ENCODE measurements around the gene NEK5.
"Not testable (repeated sequence)": the region's sequence is repeated elsewhere in the genome, so short reads cannot be mapped to it uniquely, and the experiment has no call there.

Gene NEK5, protein sequence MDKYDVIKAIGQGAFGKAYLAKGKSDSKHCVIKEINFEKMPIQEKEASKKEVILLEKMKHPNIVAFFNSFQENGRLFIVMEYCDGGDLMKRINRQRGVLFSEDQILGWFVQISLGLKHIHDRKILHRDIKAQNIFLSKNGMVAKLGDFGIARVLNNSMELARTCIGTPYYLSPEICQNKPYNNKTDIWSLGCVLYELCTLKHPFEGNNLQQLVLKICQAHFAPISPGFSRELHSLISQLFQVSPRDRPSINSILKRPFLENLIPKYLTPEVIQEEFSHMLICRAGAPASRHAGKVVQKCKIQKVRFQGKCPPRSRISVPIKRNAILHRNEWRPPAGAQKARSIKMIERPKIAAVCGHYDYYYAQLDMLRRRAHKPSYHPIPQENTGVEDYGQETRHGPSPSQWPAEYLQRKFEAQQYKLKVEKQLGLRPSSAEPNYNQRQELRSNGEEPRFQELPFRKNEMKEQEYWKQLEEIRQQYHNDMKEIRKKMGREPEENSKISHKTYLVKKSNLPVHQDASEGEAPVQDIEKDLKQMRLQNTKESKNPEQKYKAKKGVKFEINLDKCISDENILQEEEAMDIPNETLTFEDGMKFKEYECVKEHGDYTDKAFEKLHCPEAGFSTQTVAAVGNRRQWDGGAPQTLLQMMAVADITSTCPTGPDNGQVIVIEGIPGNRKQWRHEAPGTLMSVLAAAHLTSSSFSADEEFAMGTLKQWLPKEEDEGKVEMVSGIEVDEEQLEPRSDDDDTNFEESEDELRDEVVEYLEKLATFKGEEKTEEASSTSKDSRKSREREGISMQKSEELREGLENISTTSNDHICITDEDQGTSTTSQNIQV

DNA sequence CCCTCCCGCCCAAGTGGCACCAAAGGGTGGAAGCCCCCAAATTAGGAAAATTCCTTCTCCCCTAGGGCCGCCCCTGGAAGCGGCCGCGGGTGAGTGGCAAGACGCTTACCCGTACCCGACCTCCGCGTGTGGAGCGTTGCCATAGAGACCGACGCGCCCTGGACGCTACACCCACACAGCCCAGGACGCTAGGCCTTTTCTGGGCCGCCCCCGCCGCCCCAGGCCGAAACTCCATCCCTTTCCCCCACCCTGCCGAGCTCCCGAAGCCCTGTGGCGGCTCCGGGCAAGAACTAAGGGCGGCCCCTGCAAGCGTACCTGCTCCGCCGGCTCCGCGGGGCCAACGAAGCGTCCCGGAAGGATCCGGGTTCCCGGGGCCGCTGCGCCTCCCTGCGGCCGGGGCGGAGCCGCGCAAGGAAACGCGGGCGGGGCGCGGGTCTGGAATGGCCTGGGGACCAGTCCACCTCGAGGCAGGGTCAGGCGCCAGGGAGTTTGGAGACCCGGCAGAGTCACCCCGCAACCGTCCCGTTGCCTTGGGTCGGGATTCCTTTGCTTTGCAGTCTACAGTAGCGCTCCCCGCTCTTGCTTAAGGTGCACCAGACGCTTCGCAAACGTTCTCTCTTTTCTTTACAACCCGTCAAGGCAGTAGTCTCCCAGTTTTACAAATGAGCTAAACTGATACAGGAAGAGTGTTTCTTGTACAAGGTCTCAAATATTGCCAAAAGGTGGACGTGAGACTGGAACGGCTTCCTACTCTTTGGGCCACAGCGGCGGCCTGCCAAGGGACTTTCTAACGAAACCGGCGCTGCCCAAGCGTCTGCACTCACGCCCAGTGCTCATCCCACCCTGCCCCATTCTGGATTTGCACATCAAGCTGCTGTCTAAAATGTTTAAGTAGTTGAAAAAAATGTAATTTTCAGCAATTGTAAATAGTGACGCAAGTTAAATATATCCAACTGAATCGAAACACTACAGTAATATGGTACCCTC lies at the start of gene NEK5:
TSS of gene NEK5 (minus strand) at position 360 of the 987 bp plus-strand sequence. CDS start 1,591 bp downstream, outside the sequence.
- no peak for DNase-seq

DNA sequence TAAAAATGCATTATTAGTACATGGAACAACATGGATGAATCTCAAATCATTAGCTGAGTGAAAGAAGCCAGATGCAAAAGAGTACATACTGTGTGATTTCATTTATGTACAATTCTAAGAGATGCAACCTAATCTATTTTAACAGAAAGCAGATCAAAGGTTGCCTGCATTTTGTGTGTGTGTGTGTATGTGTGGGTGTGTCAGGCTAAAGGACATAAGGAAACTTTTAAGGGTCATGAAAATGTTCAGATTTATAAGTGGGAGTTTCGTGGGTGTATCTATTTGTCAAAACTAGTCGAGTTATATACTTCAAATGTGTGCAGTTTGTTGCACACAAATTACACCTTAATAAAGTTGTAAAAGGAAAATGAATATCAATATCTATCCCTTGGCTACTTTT lies 48.4 kb upstream of the NEK5 start:
- no peak for DNase-seq

DNA sequence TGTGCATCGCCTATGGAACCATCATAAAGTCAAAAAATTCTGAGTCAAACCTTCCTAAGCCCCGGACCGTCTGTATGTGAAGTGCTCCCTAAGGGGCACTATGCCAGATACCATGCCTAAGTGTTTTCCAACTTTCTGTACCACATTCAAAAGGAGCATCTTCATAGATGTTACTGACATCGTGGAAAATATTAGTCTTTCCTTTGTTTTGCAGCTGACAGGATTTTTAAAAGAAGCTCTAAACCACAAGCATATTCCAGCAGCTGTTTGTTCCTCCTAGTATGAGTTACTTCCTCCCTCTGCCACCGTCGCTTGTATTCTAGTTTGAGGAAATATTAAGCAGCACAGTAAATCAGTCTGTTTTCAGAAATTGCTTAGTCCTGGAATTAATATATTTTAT lies 45.1 kb upstream of the NEK5 start:
- not testable (repeated sequence) for DNase-seq

DNA sequence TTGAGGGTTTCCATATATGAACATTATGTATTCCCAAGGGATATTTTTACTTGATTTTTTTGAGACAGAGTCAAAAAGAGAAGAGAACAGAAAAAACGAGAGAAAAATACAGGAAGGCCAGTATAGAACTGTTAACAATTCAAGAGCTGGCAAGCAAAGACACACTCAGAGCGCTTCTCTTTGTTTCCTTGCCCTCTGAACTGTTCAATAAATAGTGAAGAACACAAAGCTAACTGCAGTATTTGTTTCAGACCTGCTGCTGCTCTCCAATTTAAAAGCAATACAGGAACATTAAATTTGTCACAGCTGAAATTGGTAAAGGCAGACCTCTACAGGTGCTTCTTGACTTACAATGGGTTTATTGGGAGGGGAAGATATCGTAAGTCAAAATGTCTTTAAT lies 44.5 kb upstream of the NEK5 start:
- DNase-seq: no peak

DNA sequence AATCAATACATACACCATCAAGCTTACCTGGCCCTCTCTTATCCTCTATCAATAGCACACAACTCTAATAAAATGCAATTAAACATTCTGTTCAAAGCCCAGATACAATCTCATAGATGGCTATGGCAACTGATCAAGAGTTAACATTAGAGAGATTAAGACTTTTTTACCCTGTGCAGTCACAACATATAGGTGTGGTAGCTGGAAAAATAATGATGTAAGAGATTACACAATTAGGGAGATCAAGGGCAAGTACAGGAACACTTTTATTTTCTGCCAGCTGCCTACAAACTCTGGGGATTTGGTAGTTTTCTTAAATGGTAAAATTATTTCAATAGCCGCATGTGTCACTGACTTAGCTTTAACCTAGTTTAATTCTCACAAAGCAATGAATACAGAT lies 42.8 kb upstream of the NEK5 start:
- not testable (repeated sequence) for DNase-seq

DNA sequence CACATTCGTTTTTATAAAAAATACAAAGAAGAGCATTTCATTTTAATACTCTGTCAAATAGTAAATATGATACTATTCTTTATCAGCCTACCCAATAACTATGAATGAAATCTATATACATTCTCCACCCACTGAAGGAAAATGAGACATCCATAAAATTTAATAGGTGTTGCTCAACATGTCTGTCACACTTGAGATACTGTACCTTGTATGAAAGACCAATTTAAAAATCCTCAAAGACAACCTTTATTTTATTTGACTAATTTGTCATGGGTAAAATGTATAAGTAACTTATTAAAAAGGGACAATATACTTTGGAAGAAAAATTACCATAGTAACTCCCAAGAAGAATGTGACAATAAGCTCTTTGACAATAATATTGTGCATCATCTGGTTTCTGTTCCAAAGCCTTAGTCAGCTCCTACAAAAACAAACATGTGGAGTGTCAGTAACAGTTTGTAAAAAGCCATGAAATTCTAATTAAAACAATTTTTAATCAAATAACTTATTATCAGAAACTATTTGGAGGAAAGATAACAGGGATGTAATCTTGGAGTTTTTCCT lies 42.0 kb upstream of the NEK5 start:
- DNase-seq: not testable (repeated sequence)

DNA sequence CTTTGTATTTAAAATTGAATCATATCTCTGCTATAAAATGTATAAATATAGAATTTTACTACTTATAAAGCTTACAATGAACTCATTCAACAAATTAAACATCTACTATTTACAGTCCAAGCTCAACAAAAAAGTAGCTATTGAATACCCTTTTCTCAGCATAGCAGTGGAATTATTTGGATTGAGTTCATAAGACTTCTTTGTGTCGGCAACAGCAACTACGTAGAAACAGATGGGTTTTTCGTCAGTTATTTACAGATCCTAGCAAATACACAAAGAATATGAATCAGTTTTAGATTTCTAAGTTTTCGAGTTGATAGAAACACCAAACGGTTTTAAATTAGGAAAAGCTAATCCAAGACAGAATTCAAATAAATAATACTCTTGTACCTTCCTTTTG lies 41.0 kb upstream of the NEK5 start:
- no peak for DNase-seq

DNA sequence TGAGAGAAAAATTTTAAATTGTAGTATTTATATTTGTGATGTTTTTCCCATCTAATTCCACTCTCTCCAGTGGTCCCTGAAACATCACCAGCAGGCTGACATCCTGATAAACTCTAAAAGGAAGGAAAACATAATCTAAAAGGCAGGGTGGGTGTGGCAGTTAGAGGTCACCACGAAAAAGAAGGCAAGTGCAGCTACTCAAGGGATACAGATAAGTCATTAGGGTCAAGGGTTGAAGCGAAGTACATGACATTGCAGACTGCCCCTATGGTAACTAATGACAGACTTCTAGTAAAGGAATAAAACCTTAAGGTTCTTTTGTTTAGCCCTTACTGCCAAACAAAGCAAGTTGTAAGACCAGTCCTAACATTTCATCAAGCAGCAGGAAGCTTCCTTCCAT lies 36.5 kb upstream of the NEK5 start:
- no peak for DNase-seq

DNA sequence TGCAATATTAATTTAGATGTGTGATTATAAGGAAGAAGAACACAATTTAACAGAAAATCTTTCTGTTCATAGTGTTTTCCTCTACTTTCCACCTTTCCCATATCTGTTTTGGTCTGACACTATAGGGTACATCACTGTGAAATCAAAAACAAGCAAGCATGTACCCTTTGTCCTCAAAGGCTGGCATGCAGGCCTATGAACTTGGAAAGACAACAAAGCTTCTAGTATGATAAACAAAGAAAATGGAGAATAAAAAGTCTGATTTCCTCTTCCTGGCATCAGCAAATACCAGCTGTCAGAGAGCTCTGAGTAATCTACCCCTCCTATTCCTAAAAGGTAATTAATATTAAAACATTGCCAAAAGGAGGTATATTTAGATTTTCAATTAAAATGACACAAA lies 36.1 kb upstream of the NEK5 start:
- no peak for DNase-seq

DNA sequence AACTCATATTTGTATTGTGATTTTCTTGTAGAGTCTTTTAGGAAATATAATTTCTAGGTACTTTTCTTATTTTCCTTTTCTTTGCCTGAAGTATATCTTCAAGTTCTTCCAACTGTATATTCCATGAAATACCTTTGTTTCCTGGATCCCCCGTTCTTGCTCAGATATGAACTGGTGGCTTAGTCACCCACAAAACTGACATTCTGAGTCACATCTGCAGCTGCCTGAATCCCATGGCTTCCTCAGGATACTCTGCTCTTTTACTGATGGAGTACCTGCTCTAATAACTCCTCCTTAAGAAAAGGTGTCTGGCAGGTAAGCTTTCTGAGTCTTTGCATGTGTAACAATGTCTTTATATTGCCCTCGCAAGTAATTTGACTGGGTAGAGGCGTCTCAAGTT lies 35.0 kb upstream of the NEK5 start:
- not testable (repeated sequence) for DNase-seq

DNA sequence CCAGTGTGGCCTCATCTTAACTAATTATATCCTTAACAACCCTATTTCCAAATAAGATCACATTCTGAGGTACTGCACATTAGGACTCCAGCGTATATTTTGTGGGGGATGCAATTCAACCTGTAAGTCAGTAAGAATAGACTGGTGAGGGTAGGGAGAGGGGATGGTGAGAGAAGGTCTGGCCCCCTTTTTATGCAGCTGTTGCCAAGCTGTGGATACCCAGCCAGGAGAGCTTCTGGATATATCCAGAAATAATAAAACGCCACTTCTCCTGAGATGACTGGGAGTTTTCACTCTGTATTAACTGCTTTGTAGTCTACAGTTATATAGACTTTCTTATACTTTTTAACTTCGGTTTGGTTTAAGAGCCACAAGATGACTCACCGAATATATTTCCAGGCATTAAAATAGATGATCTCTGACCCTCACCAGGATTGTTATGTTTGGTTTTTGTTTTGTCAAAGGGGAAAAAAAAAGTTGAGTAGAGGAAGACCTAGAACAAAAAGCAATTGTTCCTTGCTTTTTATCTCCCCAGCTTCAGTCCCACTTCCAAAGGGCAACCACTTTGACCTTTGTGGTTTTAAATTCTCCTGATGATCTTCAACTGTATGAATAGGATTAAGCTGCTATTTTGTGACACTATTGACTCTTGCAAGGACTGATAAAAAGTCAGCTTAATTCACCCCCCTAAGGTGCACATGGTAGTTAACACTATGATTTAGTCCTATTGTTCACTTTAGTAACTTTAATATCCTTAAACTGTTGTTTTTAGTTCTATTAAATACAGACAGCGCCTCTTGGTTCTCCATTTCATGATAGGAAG lies 33.6 kb upstream of the NEK5 start:
- DNase-seq: no peak

DNA sequence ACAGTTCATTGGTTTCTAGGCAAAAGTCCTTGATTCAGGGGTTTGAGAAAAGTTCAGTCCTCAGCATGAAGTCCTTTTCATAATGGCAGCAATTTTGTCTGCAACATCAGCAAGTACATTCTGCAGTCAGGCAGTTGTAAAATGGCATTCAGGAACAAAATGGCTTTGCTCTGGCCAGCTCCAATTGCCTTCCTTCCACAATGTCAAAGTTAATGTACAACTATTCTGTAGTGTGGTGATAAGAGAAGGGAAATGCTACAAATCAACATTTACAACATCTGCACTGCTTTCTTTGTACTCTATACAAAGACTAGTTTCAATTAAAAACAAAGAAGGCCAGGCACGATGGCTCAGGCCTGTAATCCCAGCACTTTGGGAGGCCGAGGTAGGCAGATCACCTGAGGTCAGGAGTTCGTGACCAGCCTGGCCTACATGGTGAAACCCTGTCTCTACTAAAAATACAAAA lies 32.3 kb upstream of the NEK5 start:
- no peak for DNase-seq

DNA sequence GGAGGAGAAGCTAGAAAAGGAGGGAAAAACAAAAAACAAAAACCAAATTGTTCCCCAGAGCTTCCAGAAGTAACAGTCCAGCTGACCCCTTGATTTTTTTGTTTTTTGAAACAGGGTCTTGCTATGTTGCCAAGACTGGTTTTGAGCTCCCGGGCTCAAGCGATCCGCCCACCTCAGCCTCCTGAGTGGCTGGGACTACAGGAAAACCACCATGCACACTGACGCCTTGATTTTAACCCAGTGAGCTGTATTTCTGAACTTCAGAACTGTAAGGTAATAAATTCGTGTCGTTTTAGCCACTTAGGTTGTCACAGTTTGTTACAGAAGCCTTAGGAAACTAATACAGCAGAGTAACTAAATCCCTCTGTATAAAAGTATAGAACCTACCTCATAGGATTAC lies 31.6 kb upstream of the NEK5 start:
- no peak for DNase-seq

DNA sequence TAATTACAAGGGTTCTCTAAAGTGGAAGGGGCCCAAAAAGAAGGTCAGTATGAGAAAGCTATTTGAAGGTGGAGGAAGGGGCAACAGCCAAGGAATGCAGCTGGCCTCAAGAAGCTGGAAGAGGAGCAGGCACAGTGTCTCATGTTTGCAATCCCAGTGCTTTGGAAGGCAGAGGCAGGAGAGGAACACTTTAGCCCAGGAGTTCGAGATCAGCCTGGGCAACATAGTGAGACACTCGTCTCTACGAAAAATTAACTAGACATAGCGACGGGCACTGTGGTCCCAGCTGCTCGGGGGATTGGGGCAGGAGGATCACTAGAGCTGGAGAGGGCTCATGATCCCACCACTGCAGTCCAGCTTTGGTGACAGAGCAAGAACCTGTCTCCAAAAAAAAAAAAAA lies 31.2 kb upstream of the NEK5 start:
- no peak for DNase-seq

DNA sequence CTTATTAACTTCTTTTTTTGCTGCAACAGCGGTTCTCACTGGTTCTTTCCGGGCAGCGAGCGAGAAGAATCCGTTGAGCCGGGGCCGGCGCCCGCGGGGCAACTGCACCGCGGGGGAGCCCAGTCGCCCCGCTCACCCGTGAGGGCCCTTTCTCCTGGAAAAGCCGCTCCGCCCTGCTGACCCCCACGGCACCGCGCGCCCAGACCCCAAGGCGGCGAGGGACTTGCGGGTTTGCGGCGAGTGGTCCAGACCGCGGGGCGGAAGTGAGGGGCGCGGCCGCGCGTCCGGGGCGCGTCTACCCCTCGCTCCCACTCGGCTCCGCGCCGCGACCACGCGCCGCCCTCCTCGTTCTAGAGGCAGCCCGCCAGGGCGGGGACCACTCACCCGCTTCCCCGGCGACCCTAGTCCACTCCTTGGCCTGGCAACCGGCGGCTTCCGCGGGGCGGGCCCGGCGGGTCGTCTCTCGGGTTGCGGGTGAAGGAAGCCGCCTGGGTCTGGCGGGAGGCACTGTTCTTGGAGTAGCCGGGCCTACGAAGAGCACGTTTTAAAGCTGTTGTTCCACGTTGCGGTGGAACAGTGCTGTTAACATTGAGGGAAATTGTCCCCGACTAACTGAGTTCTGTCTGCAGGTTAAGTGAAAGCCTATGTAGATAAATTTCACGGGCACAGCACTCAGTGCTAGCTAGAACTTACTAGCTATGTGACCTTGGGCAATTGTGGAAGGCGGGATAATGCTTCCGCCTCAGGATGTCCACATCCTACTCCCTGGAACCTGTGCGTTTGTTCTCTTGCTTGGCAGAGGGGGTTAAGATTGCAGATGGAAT lies 30.5 kb upstream of the NEK5 start, which contains the start of gene NEK3:
TSS of gene NEK3 (minus strand) at position 439 of the 824 bp plus-strand sequence. CDS start 3,406 bp downstream, outside the sequence.
- DNase-seq: no peak

DNA sequence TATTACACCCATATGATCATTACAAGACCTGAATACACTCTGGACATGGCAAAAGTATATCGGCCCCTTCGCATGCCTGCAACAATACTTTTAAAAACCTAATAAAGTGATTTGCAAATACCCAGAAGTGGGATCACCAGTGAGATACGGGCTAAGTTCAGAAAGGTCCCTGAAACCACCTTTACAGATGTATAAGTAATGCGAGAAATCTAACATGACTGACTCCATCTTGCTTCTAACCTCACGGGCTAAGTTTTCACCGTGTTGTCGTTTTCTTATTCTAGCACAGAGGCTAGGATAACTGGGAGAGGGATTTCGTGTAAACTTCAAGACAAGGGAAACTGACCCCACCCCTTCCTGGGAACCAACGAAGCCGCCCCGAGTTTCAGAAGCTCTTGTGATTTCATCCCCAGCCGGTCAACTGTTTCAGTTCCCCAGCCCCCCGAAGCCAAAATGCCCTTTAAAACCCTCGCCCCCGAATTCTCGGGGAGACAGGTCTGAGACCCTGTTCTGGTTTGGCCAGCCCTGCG lies 29.8 kb upstream of the NEK5 start:
- no peak for DNase-seq

DNA sequence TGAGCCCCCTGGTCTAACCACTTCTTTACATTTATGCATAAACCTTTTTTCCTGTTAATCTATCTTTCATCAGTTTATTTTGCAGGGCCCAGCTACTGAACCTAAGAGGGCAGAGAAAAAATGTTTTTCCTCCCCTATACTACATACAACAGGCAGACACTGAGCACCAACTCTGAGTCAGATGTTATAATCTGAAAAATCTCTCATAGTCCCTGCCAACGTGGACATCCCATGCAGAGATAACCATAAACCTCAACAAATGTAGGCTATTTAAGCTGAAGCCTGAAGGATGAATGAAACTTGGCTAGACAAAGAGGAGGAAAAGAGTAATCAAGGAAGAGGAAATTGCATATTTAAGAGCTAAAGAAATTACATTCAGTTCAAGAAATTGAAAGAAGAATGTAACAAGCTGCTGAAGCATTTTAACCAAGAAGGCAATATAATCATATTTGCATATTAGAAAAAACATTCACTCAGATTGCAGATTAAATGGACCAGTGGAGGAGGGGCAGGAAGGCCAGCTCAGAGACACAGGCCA lies 27.9 kb upstream of the NEK5 start:
- no peak for DNase-seq

DNA sequence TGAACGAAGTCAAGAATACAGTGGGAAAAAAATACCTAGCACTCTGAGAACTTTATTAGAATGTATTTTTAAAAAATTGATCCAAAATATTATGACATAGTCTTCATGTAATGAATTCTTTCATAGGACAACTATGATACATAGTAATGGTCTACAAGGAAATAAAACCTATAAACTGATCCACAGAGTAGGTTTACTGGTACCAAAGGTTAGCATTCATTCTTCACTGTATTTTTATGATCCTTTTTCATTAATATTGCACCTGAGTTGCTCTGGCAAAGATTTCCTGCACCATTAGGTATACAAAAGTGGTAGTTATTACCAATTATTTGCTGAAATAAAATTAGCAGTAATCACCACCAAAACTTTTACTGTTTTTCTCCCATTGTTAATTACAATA lies 26.3 kb upstream of the NEK5 start:
- DNase-seq: no peak

DNA sequence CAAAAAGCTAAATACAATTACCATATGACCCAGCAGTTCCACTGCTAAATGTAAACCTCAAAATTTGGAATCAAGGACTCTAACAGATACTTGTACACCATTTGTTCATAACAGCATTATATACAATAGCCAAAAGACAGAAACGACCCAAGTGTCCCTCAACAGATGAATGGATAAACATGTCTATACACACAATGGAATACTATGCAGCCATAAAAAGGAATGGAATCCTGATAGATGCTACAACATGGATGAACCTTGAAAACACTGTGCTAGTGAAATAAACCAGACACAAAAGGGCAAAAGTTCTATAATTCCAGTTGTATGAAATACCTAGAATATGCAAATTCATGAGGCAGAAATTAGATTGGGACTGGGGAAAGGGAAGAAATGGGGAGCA lies 18.4 kb upstream of the NEK5 start:
- DNase-seq: no peak

DNA sequence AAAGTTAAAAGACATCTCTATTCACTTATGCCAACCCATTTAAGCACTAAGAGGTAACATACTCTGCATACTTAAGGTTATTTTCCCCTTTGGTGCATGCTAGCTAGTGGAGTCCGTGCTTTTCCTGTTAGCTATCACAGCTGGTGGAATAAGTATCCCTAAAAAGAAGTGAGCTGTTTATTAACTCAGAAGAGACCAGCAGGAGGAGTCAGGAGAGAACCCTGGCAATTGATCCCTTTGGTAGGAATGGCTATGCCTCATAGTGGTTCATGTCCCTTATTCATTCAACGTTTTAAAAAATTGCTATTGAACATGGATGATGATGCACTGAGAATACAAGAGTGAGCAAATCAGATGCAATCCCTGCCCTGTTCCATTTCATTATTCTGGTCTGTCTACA lies 12.4 kb upstream of the NEK5 start:
- DNase-seq: no peak

Measured in NCI-H2081 treated with DMSO at 0.1 percent for 48 hours (cell line).